Measurements from ENCODE around the gene FCRL3. TPM values are rescaled to one million over a fixed set of nuclear protein-coding genes. Genes with fewer than 3 reads are reported as not detected.

The FCRL3 gene
- total RNA-seq, 3 donors from 2014 or later (not counting 1 experiment from before 2014, with no cell fraction given) = 69.8 to 117 (median 83.8) TPM

DNA sequence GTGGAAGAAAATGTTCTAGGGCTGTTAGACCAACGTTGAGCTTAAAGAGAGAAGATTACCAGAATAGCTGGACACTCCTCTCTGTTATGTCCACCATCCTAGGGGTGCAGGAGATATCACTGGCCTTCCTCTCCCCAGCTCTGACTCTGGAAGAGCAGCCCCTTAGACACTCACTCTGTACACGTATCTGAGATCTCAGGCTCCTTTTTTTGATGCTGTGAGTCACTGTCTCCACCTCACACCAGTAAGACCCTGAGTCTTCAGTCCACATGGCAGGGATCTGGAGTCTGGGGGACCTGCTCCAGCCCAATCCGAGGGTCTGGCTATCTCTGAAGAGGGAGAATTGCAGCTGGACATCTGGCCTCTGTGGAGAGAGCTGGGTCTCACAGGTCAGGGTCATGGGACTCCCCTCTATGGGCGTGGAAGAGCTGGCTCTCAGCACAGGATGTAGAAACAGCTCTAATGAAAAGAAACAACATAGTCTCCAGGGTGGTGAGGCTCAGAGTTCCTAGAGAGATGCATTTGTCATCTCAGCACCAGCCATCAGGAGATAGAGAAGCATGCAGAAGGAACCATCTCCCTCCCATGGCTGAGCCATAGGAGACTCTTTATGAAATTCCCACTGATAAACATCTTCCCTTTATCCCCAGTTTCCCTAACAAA, 3.5 kb downstream of the FCRL3 start:
- intact Hi-C loops (cut with micrococcal nuclease) = no loop called here
- H3K4me1 ChIP-seq (ENCODE audit: control insufficient read depth, insufficient read depth, low read length) = peaks cover 64% of the 10 kb centered on the region
- H3K9me3 ChIP-seq (ENCODE audit: control insufficient read depth, insufficient read depth, low read length) = no peaks in the 10 kb centered on the region
- TF ChIP-seq, protein P1, sequence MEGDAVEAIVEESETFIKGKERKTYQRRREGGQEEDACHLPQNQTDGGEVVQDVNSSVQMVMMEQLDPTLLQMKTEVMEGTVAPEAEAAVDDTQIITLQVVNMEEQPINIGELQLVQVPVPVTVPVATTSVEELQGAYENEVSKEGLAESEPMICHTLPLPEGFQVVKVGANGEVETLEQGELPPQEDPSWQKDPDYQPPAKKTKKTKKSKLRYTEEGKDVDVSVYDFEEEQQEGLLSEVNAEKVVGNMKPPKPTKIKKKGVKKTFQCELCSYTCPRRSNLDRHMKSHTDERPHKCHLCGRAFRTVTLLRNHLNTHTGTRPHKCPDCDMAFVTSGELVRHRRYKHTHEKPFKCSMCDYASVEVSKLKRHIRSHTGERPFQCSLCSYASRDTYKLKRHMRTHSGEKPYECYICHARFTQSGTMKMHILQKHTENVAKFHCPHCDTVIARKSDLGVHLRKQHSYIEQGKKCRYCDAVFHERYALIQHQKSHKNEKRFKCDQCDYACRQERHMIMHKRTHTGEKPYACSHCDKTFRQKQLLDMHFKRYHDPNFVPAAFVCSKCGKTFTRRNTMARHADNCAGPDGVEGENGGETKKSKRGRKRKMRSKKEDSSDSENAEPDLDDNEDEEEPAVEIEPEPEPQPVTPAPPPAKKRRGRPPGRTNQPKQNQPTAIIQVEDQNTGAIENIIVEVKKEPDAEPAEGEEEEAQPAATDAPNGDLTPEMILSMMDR (IDR thresholded peaks at IDR 0.05) = no peak
- peak in 1 of 2 donors; percentile 44 for DNase-seq
- H3K36me3 ChIP-seq (ENCODE audit: control insufficient read depth, insufficient read depth, low read length) = peaks cover 10% of the 10 kb centered on the region
- Mint-ChIP-seq H3K4me3 (peak overlapping the region; percentile 91), H3K4me1 (peaks cover 90 to 92% of the 10 kb centered on the region in 2 donors), H3K9me3 (no peaks in the 10 kb centered on the region), H3K27me3 (ENCODE audit: low read depth in 2 of 2) (no peaks in the 10 kb centered on the region), H3K36me3 (peaks cover 22% of the 10 kb centered on the region), H3K27ac (peak overlapping the region; percentile 93 to 95)
- 53% methylated on average over 4 of the region's 4 CpGs for WGBS (ENCODE audit: insufficient coverage)
- H3K27ac ChIP-seq (ENCODE audit: low read length) = peak overlapping the region; percentile 86
- H3K27me3 ChIP-seq (ENCODE audit: control insufficient read depth, insufficient read depth, low read length) = no peaks in the 10 kb centered on the region
- no peak overlapping the region for H3K4me3 ChIP-seq (ENCODE audit: low read length)
- peak; percentile 33 to 59 (median 59) for ATAC-seq

DNA sequence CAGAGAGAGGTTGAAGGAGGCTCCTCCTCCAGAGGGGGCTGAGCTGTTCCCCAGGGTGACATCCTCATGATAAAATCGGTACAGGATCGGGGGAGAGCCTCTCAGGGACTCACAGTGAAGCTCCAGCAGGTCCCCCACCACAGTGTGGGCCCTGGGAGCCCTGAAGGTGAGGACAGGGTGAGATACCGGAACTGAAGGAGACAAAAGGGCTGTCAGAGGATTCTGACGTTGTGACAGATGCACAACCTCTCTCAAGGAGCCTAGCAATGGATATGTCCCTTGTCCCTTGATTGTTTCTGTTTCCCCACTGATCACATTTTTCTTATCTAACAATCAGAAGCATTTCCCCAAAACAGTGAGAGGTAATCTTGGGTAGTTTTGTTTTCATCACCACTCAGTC, 5.2 kb downstream of the FCRL3 start:
- Histone ChIP-seq H3K4me3 (ENCODE audit: low read length) (no peak overlapping the region), H3K27ac (ENCODE audit: low read length) (peak overlapping the region; percentile 63), H3K9me3 (ENCODE audit: control insufficient read depth, insufficient read depth, low read length) (no peaks in the 10 kb centered on the region), H3K4me1 (ENCODE audit: control insufficient read depth, insufficient read depth, low read length) (peaks cover 60% of the 10 kb centered on the region), H3K36me3 (ENCODE audit: control insufficient read depth, insufficient read depth, low read length) (peaks cover 15% of the 10 kb centered on the region), H3K27me3 (ENCODE audit: control insufficient read depth, insufficient read depth, low read length) (no peaks in the 10 kb centered on the region)
- DNase-seq (peak in 1 of 2 donors; percentile 18), ATAC-seq (no peak)
- TF ChIP-seq, protein P1 (IDR thresholded peaks at IDR 0.05) = no peak
- Mint-ChIP-seq H3K9me3 (no peaks in the 10 kb centered on the region), H3K27me3 (ENCODE audit: low read depth in 2 of 2) (no peaks in the 10 kb centered on the region), H3K4me1 (peaks cover 84 to 88% of the 10 kb centered on the region in 2 donors), H3K27ac (peak overlapping the region; percentile 93 to 95), H3K36me3 (peaks cover 22% of the 10 kb centered on the region), H3K4me3 (peak overlapping the region; percentile 71)
- WGBS (ENCODE audit: insufficient coverage) = 75% methylated on average over 4 of the region's 4 CpGs
- intact Hi-C loops (cut with micrococcal nuclease) = no loop called here

DNA sequence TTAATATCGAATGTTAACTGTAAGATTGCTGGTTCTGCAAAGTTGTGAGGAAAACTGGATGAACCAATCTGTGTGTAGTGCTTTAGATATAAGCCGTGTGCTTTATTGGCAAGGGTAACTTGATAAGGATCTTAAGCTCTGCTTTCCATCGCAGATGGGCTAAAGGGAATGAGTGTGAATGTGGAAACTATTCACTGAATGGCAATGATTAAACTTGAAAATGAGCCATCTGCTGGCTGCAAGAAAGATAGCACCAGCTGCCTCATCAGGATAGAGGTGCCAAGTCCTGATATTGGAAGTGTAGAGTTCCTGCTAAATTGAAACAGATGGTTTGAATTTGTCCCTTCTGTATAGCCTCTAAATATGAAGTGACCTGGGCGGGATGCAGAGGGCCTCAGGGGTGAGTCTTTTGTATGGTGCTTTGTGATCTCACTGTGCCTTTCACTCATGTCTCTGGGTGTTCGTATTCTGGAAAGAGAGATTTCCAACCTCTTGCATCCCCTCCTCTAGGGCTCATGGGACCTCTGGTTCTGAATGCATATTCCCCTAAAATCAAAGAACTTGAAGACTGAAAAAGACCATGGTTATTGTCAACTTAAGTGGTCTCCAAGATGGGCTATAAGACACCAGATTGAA, 9.2 kb downstream of the FCRL3 start:
- WGBS (ENCODE audit: insufficient coverage) = 52% methylated on average over 5 of the region's 5 CpGs
- DNase-seq = peak in 1 of 2 donors; percentile 25
- TF ChIP-seq, protein P1 (IDR thresholded peaks at IDR 0.05) = peak; percentile 41
- intact Hi-C loops (cut with micrococcal nuclease) = loop anchor here (1.0 kb wide), 1 partner anchor 111 kb away; no protein-coding TSS in a partner anchor
- Mint-ChIP-seq H3K9me3 (no peaks in the 10 kb centered on the region), H3K27me3 (ENCODE audit: low read depth in 2 of 2) (no peaks in the 10 kb centered on the region), H3K4me3 (peak overlapping the region; percentile 13), H3K36me3 (peaks cover 22% of the 10 kb centered on the region), H3K27ac (peak overlapping the region; percentile 63 to 65), H3K4me1 (peaks cover 77 to 81% of the 10 kb centered on the region in 2 donors)
- Histone ChIP-seq H3K9me3 (ENCODE audit: control insufficient read depth, insufficient read depth, low read length) (no peaks in the 10 kb centered on the region), H3K27me3 (ENCODE audit: control insufficient read depth, insufficient read depth, low read length) (no peaks in the 10 kb centered on the region), H3K27ac (ENCODE audit: low read length) (no peak overlapping the region), H3K4me3 (ENCODE audit: low read length) (no peak overlapping the region), H3K4me1 (ENCODE audit: control insufficient read depth, insufficient read depth, low read length) (peaks cover 25% of the 10 kb centered on the region), H3K36me3 (ENCODE audit: control insufficient read depth, insufficient read depth, low read length) (peaks cover 26% of the 10 kb centered on the region)
- peak in 2 of 3 donors; percentile 40 to 65 for ATAC-seq

Measured in natural killer cell (primary cell).